Measurements from ENCODE around the gene IL34.

The IL34 gene

GRCh38 chr16:70703041-70703834 lies 56.9 kb downstream of the IL34 start:
- no peak overlapping the region for H3K4me3 ChIP-seq (ENCODE audit: low read depth, low read length)
- DNase-seq (ENCODE audit: low read depth, low spot score), result peak; percentile 92
- peak; percentile 45 for TF ChIP-seq CTCF (IDR thresholded peaks at IDR 0.05; ENCODE audit: low read depth, low read length)
- in situ Hi-C loops (cut with HindIII; ENCODE audit: low sequenced_read_pairs), result no loop called here

- no peak for DNase-seq (ENCODE audit: low read depth, low spot score)
- in situ Hi-C loops (cut with HindIII; ENCODE audit: low sequenced_read_pairs), result no loop called here
- H3K4me3 ChIP-seq (ENCODE audit: low read depth, low read length), result no peak overlapping the region
- TF ChIP-seq CTCF (IDR thresholded peaks at IDR 0.05; ENCODE audit: low read depth, low read length), result no peak
Observed at GRCh38 chr16:70703835-70704381, 57.5 kb downstream of the IL34 start.

GRCh38 chr16:70704586-70704985 lies 58.2 kb downstream of the IL34 start:
- no peak for DNase-seq (ENCODE audit: low read depth, low spot score)
- no peak overlapping the region for H3K4me3 ChIP-seq (ENCODE audit: low read depth, low read length)
- in situ Hi-C loops (cut with HindIII; ENCODE audit: low sequenced_read_pairs), result no loop called here
- TF ChIP-seq CTCF (IDR thresholded peaks at IDR 0.05; ENCODE audit: low read depth, low read length), result no peak

- no peak for DNase-seq (ENCODE audit: low read depth, low spot score)
- in situ Hi-C loops (cut with HindIII; ENCODE audit: low sequenced_read_pairs), result no loop called here
- no peak overlapping the region for H3K4me3 ChIP-seq (ENCODE audit: low read depth, low read length)
- no peak for TF ChIP-seq CTCF (IDR thresholded peaks at IDR 0.05; ENCODE audit: low read depth, low read length)
Observed at GRCh38 chr16:70705056-70705455, 58.7 kb downstream of the IL34 start.

- no peak for TF ChIP-seq CTCF (IDR thresholded peaks at IDR 0.05; ENCODE audit: low read depth, low read length)
- DNase-seq (ENCODE audit: low read depth, low spot score), result peak; percentile 67
- in situ Hi-C loops (cut with HindIII; ENCODE audit: low sequenced_read_pairs), result no loop called here
- H3K4me3 ChIP-seq (ENCODE audit: low read depth, low read length), result no peak overlapping the region
Observed at GRCh38 chr16:70706948-70707465, 60.6 kb downstream of the IL34 start.

- TF ChIP-seq CTCF (IDR thresholded peaks at IDR 0.05; ENCODE audit: low read depth, low read length), result no peak
- H3K4me3 ChIP-seq (ENCODE audit: low read depth, low read length), result no peak overlapping the region
- no peak for DNase-seq (ENCODE audit: low read depth, low spot score)
- in situ Hi-C loops (cut with HindIII; ENCODE audit: low sequenced_read_pairs), result no loop called here
Observed at GRCh38 chr16:70708366-70709246, 62.2 kb downstream of the IL34 start.
